Brain pericyte (primary cell): ENCODE measurements around the gene PRKAG2.
"Not testable (repeated sequence)": the region's sequence is repeated elsewhere in the genome, so short reads cannot be mapped to it uniquely, and the experiment has no call there.

Experiments used
- DNase-seq: peaks from one replicate; pipeline ENCODE4 v3.0.0-alpha.2; 2012; ENCODE audit warnings: low read depth, low spot score

PRKAG2 gene

GRCh38 chr7:151851145-151851751 lies 25.7 kb downstream of the PRKAG2 start:
- DNase-seq: no peak

- DNase-seq: no peak
Measured at GRCh38 chr7:151850491-151851124, 26.3 kb downstream of the PRKAG2 start.

- no peak for DNase-seq
Measured at GRCh38 chr7:151849879-151850260, 27.0 kb downstream of the PRKAG2 start.

GRCh38 chr7:151849008-151849878 lies 27.7 kb downstream of the PRKAG2 start:
- no peak for DNase-seq

- DNase-seq: no peak
Measured at GRCh38 chr7:151847681-151848081, 29.2 kb downstream of the PRKAG2 start.

GRCh38 chr7:151847136-151847535 lies 29.8 kb downstream of the PRKAG2 start:
- no peak for DNase-seq

GRCh38 chr7:151845412-151846205 lies 31.3 kb downstream of the PRKAG2 start:
- DNase-seq: no peak

- DNase-seq: no peak
Measured at GRCh38 chr7:151844825-151845200, 32.1 kb downstream of the PRKAG2 start.

GRCh38 chr7:151844071-151844824 lies 32.7 kb downstream of the PRKAG2 start:
- DNase-seq: peak; percentile 57

GRCh38 chr7:151843181-151843580 lies 33.7 kb downstream of the PRKAG2 start:
- DNase-seq: no peak

GRCh38 chr7:151841395-151842051 lies 35.4 kb downstream of the PRKAG2 start:
- DNase-seq: not testable (repeated sequence)

- no peak for DNase-seq
Measured at GRCh38 chr7:151840088-151840910, 36.6 kb downstream of the PRKAG2 start.

GRCh38 chr7:151839451-151839921 lies 37.4 kb downstream of the PRKAG2 start:
- DNase-seq: no peak

GRCh38 chr7:151838861-151839381 lies 38.0 kb downstream of the PRKAG2 start:
- no peak for DNase-seq

- no peak for DNase-seq
Measured at GRCh38 chr7:151838072-151838471, 38.8 kb downstream of the PRKAG2 start.

- no peak for DNase-seq
Measured at GRCh38 chr7:151837285-151838042, 39.5 kb downstream of the PRKAG2 start.

- no peak for DNase-seq
Measured at GRCh38 chr7:151836927-151837205, 40.0 kb downstream of the PRKAG2 start.

GRCh38 chr7:151836191-151836926 lies 40.6 kb downstream of the PRKAG2 start:
- DNase-seq: no peak
